ENCODE data around the gene RPS13. TPM values are rescaled to one million over a fixed set of nuclear protein-coding genes. Genes with fewer than 3 reads are reported as not detected.
A peak's percentile ranks its signal among the peaks of the same experiment; 100 is the strongest.
"Not testable (repeated sequence)": the region's sequence is repeated elsewhere in the genome, so short reads cannot be mapped to it uniquely, and the experiment has no call there.

RPS13 gene
- total RNA-seq, 6 experiments from 2014 or later, result 303 to 496 (median 339) TPM

DNA sequence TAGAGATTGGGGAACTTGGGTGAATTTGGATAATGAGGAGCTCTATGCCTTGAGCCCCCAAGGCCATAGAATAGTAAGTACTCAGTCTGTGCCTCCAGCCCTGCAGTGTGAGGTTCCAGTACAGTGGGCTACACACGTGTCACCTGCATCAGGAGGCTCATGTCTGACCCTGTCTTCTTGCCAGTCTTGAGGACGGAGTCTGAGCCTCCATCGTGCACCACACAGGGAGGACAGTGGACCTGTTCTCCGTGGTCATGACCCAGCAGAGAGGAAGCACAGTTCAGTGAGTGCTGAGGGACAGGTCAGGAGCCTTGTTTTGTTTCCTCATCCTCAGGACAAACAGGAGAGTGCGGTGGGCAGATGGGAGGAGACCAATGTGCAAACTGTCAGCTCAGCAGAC lies 30.8 kb downstream of the RPS13 start:
- Histone ChIP-seq H3K27ac (no peak overlapping the region), H3K4me3 (no peak overlapping the region), H3K27me3 (no peaks in the 10 kb centered on the region), H3K9me3 (no peaks in the 10 kb centered on the region), H3K36me3 (no peaks in the 10 kb centered on the region), H3K4me1 (peaks cover 0 to 4% (median 0%) of the 10 kb centered on the region in 4 donors)
- DNase-seq (no peak), ATAC-seq (no peak)
- intact Hi-C loops (cut with DNase I), result no loop called here
- TF ChIP-seq, protein P1, sequence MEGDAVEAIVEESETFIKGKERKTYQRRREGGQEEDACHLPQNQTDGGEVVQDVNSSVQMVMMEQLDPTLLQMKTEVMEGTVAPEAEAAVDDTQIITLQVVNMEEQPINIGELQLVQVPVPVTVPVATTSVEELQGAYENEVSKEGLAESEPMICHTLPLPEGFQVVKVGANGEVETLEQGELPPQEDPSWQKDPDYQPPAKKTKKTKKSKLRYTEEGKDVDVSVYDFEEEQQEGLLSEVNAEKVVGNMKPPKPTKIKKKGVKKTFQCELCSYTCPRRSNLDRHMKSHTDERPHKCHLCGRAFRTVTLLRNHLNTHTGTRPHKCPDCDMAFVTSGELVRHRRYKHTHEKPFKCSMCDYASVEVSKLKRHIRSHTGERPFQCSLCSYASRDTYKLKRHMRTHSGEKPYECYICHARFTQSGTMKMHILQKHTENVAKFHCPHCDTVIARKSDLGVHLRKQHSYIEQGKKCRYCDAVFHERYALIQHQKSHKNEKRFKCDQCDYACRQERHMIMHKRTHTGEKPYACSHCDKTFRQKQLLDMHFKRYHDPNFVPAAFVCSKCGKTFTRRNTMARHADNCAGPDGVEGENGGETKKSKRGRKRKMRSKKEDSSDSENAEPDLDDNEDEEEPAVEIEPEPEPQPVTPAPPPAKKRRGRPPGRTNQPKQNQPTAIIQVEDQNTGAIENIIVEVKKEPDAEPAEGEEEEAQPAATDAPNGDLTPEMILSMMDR (IDR thresholded peaks at IDR 0.05), result no peak
- TF ChIP-seq POLR2A (IDR thresholded peaks at IDR 0.05), result no peak
- 40% methylated on average over 1 of the region's 5 CpGs for WGBS (ENCODE audit: insufficient coverage, low coverage, low lambda C conversion rate, missing lambda C conversion rate)

DNA sequence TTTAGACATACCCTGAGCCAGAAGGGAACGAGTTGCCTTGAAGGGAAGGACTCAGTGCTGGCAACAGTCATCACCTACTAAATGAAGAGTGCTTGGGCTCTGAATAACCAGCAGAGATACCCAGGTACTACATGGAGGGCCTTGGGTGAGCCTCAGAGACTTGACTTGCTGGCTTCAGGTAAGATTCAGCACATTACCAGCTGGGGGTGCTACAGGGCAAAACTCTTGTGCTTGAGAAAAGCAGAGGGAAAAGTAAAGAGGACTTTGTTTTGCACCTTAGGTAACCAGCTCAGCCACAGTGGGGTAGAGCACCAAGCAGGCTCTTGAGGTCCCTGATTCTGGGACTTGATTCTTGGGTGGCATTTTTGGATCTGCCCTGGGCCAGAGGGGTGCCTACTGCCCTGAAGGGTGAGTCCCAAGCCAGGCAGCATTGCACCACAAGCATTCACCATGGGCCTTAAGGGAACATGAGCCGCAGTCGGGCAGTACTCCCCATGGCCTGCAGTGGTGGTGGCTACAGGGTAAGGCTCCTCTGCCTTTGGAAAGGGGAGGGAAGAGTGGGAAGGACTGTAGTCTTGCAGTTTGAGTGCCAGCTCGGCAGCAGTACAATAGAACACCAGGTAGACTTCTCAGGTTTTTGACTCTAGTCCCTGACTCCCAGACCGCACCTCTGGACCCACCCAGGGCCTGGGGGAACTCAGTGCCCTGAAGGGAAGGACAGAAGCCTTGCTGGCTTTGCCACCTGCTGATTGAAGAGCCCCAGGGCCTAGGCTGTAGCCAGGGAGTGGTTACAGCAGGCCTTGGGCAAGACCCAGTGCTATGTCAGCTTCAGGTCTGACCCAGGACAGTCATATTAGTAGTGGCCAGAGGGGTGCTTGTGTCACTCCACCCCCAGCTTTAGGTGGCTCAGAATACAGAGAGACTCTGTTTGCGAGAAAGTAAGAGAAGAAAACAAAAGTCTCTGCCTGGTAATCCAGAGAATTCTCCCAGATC lies 40.5 kb downstream of the RPS13 start:
- ATAC-seq (peak in 2 of 4 donors; percentile 40 to 62), DNase-seq (no peak)
- H3K27ac ChIP-seq, result no peak overlapping the region
- H3K36me3 ChIP-seq, result no peaks in the 10 kb centered on the region
- no peak overlapping the region for H3K4me3 ChIP-seq
- TF ChIP-seq, protein P1 (IDR thresholded peaks at IDR 0.05), result peak in 1 of 4 donors; percentile 29
- TF ChIP-seq POLR2A (IDR thresholded peaks at IDR 0.05), result no peak
- no peaks in the 10 kb centered on the region for H3K27me3 ChIP-seq
- intact Hi-C loops (cut with DNase I), result no loop called here
- no peaks in the 10 kb centered on the region for H3K9me3 ChIP-seq
- H3K4me1 ChIP-seq, result no peaks in the 10 kb centered on the region
- 85% methylated on average over 2 of the region's 6 CpGs for WGBS (ENCODE audit: insufficient coverage, low coverage, low lambda C conversion rate, missing lambda C conversion rate)

DNA sequence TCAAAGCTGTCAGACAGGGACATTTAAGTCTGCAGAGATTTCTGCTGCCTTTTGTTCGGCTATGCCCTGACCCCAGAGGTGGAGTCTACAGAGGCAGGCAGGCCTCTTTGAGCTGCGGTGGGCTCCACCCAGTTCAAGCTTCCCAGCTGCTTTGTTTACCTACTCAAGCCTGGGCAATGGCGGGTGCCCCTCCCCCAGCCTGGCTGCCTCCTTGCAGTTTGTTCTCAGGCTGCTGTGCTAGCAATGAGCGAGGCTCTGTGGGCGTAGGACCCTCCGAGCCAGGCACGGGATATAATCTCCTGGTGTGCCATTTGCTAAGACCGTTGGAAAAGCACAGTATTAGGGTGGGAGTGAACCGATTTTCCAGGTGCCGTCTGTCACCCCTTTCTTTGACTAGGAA lies 43.4 kb downstream of the RPS13 start:
- DNase-seq; H3K27me3 ChIP-seq; H3K4me3 ChIP-seq; H3K36me3 ChIP-seq; intact Hi-C loops (cut with DNase I); H3K27ac ChIP-seq; H3K4me1 ChIP-seq; H3K9me3 ChIP-seq; ATAC-seq: not testable (repeated sequence)
- WGBS (ENCODE audit: insufficient coverage, low coverage, low lambda C conversion rate, missing lambda C conversion rate), result no CpG with 5 or more reads among the region's 10 CpGs

DNA sequence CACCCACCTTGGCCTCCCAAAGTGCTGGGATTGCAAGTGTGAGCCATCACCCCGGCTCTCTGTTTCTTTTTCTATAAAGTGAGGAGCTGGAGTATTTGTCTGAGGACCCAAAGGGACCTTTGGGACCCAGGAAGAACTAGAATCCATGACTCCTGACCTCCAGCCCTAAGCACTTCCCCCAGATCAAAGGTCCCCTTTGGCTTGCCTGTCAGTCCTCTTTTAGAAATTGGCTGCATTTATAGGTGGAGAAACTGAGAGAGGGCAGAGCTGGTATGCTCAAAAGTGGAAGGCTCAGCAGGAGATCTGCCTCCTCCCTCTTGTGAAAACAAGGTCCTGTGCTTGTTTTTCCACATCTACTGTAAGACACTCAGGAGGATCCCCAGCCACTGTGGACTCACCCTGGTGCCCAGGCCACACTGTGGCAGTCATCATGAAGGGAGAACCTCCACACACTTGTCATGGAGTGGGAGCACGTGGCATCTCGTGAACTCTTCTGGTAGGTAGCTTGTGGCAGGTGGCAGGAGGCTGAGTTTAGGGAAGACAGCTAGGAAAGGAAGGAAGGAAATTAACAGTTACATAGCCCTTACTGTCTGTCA lies 50.9 kb downstream of the RPS13 start:
- 78% methylated on average over 3 of the region's 3 CpGs for WGBS (ENCODE audit: insufficient coverage, low coverage, low lambda C conversion rate, missing lambda C conversion rate)
- Histone ChIP-seq H3K9me3 (no peaks in the 10 kb centered on the region), H3K27me3 (no peaks in the 10 kb centered on the region), H3K36me3 (no peaks in the 10 kb centered on the region), H3K27ac (no peak overlapping the region), H3K4me1 (peaks cover 0 to 4% (median 0%) of the 10 kb centered on the region in 4 donors), H3K4me3 (no peak overlapping the region)
- DNase-seq, result no peak
- ATAC-seq, result peak in 3 of 4 donors; percentile 26 to 47 (median 36)
- TF ChIP-seq, protein P1 (IDR thresholded peaks at IDR 0.05), result no peak
- no peak for TF ChIP-seq POLR2A (IDR thresholded peaks at IDR 0.05)
- intact Hi-C loops (cut with DNase I), result no loop called here

DNA sequence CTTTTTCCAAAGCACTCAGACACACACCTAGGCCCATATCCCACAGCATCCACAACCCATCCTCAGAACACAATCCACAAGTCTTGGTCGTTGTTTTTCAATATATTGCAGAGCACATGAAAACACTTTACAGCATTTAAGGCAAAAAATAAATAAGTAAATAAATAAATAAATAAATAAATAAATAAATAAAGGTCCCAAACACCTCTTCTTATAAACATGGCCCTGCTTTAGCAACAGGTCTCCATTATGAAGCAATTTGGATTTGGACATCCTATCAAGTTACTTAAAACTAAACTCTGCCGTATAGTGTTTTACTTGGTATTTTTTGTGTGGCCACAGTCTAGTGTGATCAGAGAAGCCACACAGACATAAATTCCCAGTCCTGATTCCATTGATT lies 52.5 kb downstream of the RPS13 start:
- Histone ChIP-seq H3K27me3 (no peaks in the 10 kb centered on the region), H3K4me1 (peaks cover 0 to 4% (median 0%) of the 10 kb centered on the region in 4 donors), H3K4me3 (no peak overlapping the region), H3K9me3 (no peaks in the 10 kb centered on the region), H3K27ac (no peak overlapping the region), H3K36me3 (no peaks in the 10 kb centered on the region)
- no peak for ATAC-seq
- DNase-seq, result no peak
- TF ChIP-seq POLR2A (IDR thresholded peaks at IDR 0.05), result no peak
- TF ChIP-seq, protein P1 (IDR thresholded peaks at IDR 0.05), result no peak
- intact Hi-C loops (cut with DNase I), result no loop called here
- WGBS (ENCODE audit: insufficient coverage, low coverage, low lambda C conversion rate, missing lambda C conversion rate), result 83% methylated on average over 2 of the region's 2 CpGs

All from right lobe of liver (tissue), 6 donors.